ENCODE results near the gene ARHGAP24.
"Not testable (repeated sequence)": the region's sequence is repeated elsewhere in the genome, so short reads cannot be mapped to it uniquely, and the experiment has no call there.

The ARHGAP24 gene

GRCh38 chr4:85842540-85842939 is 367.6 kb downstream of the ARHGAP24 start:
- POLR2A ChIA-PET = no interaction called here

GRCh38 chr4:85853740-85854139 is 378.8 kb downstream of the ARHGAP24 start:
- CTCF ChIA-PET; POLR2A ChIA-PET; DNase-seq (ENCODE audit: extremely low spot score): not testable (repeated sequence)

More at GRCh38 chr4:85842540-85842939, 367.6 kb downstream of the ARHGAP24 start:
- TF ChIP-seq LEF1 (IDR thresholded peaks at IDR 0.05; ENCODE audit: borderline replicate concordance) (no peak), BHLHE40 (IDR thresholded peaks at IDR 0.05; ENCODE audit: borderline replicate concordance) (no peak)
- CTCF ChIA-PET = no interaction called here
- no peak for DNase-seq (ENCODE audit: extremely low spot score)

DNA sequence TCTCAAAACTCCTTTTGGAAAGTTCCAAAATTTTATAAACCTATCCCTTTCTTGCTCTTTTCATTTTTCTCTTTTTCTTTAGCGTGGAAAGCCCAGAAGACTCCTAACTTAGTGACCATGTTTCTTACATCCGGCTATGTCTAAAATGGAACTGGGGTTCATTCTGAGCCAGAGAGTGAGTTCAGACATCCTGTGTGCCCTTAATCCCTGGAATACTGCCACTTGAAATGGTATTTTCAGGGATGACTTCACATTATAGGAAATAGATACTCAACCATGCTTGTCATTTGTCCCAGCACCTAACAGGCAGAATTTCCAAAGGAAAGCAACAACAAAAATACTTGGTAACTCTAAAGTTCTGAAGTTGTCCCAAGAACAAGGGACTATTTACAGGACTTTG is 379.6 kb downstream of the ARHGAP24 start:
- POLR2A ChIA-PET = no interaction called here
- CTCF ChIA-PET = no interaction called here
- DNase-seq (ENCODE audit: extremely low spot score) = no peak
- TF ChIP-seq L3MBTL2 (conservative IDR thresholded peaks at IDR 0.05) (no peak), SP1 (IDR thresholded peaks at IDR 0.05) (no peak), CTBP1 (IDR thresholded peaks at IDR 0.05; ENCODE audit: borderline replicate concordance) (no peak), FOXK2 (IDR thresholded peaks at IDR 0.05) (no peak), SUZ12 (IDR thresholded peaks at IDR 0.05) (no peak), LEF1 (IDR thresholded peaks at IDR 0.05; ENCODE audit: borderline replicate concordance) (no peak), TARDBP (IDR thresholded peaks at IDR 0.05) (no peak), FOXA1 (IDR thresholded peaks at IDR 0.05) (no peak), ARNT (IDR thresholded peaks at IDR 0.05) (no peak), ELF4 (IDR thresholded peaks at IDR 0.05) (no peak), FOXM1 (IDR thresholded peaks at IDR 0.05; ENCODE audit: borderline replicate concordance) (no peak), NFRKB (IDR thresholded peaks at IDR 0.05) (no peak), HDGF (IDR thresholded peaks at IDR 0.05; ENCODE audit: borderline replicate concordance) (no peak), BHLHE40 (IDR thresholded peaks at IDR 0.05; ENCODE audit: borderline replicate concordance) (no peak), ZNF384 (IDR thresholded peaks at IDR 0.05) (no peak)
- TF ChIP-seq, protein P1, sequence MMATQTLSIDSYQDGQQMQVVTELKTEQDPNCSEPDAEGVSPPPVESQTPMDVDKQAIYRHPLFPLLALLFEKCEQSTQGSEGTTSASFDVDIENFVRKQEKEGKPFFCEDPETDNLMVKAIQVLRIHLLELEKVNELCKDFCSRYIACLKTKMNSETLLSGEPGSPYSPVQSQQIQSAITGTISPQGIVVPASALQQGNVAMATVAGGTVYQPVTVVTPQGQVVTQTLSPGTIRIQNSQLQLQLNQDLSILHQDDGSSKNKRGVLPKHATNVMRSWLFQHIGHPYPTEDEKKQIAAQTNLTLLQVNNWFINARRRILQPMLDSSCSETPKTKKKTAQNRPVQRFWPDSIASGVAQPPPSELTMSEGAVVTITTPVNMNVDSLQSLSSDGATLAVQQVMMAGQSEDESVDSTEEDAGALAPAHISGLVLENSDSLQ (IDR thresholded peaks at IDR 0.05) = no peak

DNA sequence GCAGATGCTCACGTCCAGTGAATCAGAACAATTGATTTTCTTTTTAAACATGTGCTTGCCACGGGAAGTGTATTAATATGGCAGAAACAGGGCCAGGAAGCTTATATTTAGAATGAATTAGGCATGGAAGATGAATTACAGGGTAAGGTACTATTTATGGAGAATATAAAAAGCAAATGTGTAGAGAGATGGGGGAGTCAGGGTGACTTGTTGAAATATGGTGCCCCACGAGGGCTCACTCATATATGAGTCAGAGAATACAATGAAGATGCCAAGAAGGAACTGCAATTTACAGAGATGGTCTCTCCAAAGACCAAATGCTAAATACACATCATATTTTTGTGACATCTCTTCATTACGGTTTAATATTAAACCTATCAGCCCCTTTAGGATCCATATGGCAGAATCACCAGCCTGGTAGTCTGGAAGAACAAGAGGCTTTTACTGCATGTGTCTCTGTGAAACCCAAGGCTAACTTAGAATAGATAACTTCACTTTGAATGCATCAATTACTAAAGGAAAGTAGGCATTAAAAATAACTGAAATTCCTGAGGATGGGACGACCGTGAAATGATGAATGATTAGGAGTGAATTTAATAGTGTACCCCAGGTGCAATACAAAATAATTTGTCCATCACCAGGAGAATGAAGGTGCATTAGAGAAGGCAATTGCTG is 385.3 kb downstream of the ARHGAP24 start:
- TF ChIP-seq CTBP1 (IDR thresholded peaks at IDR 0.05; ENCODE audit: borderline replicate concordance) (no peak), FOXM1 (IDR thresholded peaks at IDR 0.05; ENCODE audit: borderline replicate concordance) (no peak), LEF1 (IDR thresholded peaks at IDR 0.05; ENCODE audit: borderline replicate concordance) (no peak), FOXK2 (IDR thresholded peaks at IDR 0.05) (no peak), ELF4 (IDR thresholded peaks at IDR 0.05) (no peak), HDGF (IDR thresholded peaks at IDR 0.05; ENCODE audit: borderline replicate concordance) (no peak), TARDBP (IDR thresholded peaks at IDR 0.05) (no peak), ARNT (IDR thresholded peaks at IDR 0.05) (no peak), ZNF384 (IDR thresholded peaks at IDR 0.05) (no peak), SP1 (IDR thresholded peaks at IDR 0.05) (no peak), FOXA1 (IDR thresholded peaks at IDR 0.05) (no peak), L3MBTL2 (conservative IDR thresholded peaks at IDR 0.05) (no peak), SUZ12 (IDR thresholded peaks at IDR 0.05) (no peak)
- ChIA-PET POLR2A (no interaction called here), CTCF (no interaction called here)

GRCh38 chr4:85861064-85861765 is 386.3 kb downstream of the ARHGAP24 start:
- no peak for DNase-seq (ENCODE audit: extremely low spot score)
- POLR2A ChIA-PET = no interaction called here
- TF ChIP-seq, protein P1 (IDR thresholded peaks at IDR 0.05) = peak; percentile 36
- TF ChIP-seq TARDBP (IDR thresholded peaks at IDR 0.05) = no peak
- CTCF ChIA-PET = no interaction called here

More for the DNA sequence above, 385.3 kb downstream of the ARHGAP24 start:
- no peak for DNase-seq (ENCODE audit: extremely low spot score)

DNA sequence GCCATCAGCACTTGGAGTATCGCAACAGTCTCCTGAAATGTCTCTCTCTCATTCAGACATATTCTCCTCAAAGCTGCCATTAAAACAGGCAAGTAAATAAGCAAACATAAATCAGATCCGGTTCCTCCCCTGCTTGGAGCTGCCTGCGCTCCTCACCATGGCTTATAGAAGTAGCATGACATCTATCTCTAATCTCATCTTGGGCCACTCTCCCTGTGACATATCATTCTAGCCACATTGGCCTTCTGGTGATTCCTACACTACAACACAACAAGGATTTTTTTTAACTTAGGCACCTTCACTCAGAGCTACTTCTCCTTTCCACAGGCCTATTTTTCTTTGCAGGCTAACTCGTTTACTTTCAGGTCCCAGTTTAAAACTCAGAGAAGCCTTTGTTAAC is 387.9 kb downstream of the ARHGAP24 start:
- POLR2A ChIA-PET = no interaction called here
- TF ChIP-seq FOXM1 (IDR thresholded peaks at IDR 0.05; ENCODE audit: borderline replicate concordance) = no peak
- TF ChIP-seq FOXA1 (IDR thresholded peaks at IDR 0.05) = no peak
- TF ChIP-seq SP1 (IDR thresholded peaks at IDR 0.05) = no peak
- no peak for TF ChIP-seq L3MBTL2 (conservative IDR thresholded peaks at IDR 0.05)
- no peak for TF ChIP-seq TARDBP (IDR thresholded peaks at IDR 0.05)
- TF ChIP-seq, protein P1 (IDR thresholded peaks at IDR 0.05) = no peak
- TF ChIP-seq HDGF (IDR thresholded peaks at IDR 0.05; ENCODE audit: borderline replicate concordance) = no peak
- TF ChIP-seq BHLHE40 (IDR thresholded peaks at IDR 0.05; ENCODE audit: borderline replicate concordance) = no peak
- TF ChIP-seq NFRKB (IDR thresholded peaks at IDR 0.05) = no peak
- no peak for TF ChIP-seq CTBP1 (IDR thresholded peaks at IDR 0.05; ENCODE audit: borderline replicate concordance)
- TF ChIP-seq ARNT (IDR thresholded peaks at IDR 0.05) = no peak
- TF ChIP-seq LEF1 (IDR thresholded peaks at IDR 0.05; ENCODE audit: borderline replicate concordance) = no peak
- TF ChIP-seq ELF4 (IDR thresholded peaks at IDR 0.05) = no peak
- TF ChIP-seq FOXK2 (IDR thresholded peaks at IDR 0.05) = no peak
- no peak for TF ChIP-seq SUZ12 (IDR thresholded peaks at IDR 0.05)
- TF ChIP-seq ZNF384 (IDR thresholded peaks at IDR 0.05) = no peak
- no peak for DNase-seq (ENCODE audit: extremely low spot score)
- CTCF ChIA-PET = no interaction called here
